ENCODE data around the gene SLC7A8. TPM values are rescaled to one million over a fixed set of nuclear protein-coding genes. Genes with fewer than 3 reads are reported as not detected.
"Not testable (repeated sequence)": the region's sequence is repeated elsewhere in the genome, so short reads cannot be mapped to it uniquely, and the experiment has no call there.

Gene SLC7A8
- total RNA-seq, 1 experiment from 2014 or later = 0.13 TPM

DNA sequence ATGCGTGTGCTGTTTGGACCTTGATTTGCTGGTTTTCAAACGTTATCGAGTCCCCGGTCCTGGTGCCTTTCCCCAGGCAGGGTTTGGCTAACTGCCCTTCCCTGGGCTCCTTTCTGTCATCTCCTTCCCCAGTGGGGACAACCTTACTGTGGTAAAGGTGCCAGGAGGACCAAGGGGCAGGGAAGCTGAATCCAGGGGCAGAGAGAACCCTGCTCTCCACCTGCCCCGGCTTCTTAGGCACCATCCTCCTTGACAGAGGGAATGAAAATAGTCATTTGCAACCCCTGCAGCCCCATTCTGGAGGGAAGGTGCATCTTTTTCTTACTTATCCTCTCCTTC is 69.4 kb downstream of the SLC7A8 start:
- no peak for DNase-seq

DNA sequence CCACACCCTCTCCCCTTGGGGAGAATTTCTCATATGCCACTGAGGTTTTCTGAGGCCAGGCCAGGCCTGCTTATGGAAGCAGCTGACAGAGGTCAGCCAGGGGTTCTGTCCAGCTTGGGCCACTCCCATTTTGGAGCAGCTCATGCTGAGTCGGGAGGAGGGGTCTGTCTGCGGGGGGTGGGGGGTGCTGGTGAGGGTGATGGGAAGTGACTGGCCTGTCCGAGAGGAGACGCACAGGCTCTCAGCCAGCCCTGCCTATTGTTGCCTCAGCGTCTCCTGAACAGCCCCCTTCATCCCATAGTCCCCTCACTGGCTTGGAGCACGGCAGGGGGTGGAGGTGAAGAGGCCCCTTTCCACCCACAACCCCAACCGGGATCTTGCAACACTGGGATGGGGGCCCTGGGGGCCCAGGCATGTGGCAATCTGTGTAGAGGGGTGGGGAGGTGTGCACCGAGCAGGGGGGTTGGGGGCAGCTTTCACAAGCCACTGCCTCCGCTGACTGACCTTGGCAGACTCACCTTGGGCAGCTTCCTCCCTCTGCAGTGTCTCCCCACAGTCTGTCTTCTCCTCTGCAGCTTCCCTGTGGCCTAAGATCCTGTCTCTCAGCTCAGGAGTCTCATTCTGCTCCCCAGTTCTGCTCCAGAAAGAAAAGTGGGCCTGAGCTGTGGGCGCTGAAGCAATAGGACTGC is 69.9 kb downstream of the SLC7A8 start:
- H3K27me3 ChIP-seq = no peaks in the 10 kb centered on the region
- no peaks in the 10 kb centered on the region for H3K9me3 ChIP-seq
- no peaks in the 10 kb centered on the region for H3K36me3 ChIP-seq
- H3K4me3 ChIP-seq = no peak overlapping the region
- DNase-seq = no peak

More for the DNA sequence above, 69.4 kb downstream of the SLC7A8 start:
- Histone ChIP-seq H3K27me3 (no peaks in the 10 kb centered on the region), H3K36me3 (no peaks in the 10 kb centered on the region), H3K4me3 (no peak overlapping the region), H3K9me3 (no peaks in the 10 kb centered on the region)

DNA sequence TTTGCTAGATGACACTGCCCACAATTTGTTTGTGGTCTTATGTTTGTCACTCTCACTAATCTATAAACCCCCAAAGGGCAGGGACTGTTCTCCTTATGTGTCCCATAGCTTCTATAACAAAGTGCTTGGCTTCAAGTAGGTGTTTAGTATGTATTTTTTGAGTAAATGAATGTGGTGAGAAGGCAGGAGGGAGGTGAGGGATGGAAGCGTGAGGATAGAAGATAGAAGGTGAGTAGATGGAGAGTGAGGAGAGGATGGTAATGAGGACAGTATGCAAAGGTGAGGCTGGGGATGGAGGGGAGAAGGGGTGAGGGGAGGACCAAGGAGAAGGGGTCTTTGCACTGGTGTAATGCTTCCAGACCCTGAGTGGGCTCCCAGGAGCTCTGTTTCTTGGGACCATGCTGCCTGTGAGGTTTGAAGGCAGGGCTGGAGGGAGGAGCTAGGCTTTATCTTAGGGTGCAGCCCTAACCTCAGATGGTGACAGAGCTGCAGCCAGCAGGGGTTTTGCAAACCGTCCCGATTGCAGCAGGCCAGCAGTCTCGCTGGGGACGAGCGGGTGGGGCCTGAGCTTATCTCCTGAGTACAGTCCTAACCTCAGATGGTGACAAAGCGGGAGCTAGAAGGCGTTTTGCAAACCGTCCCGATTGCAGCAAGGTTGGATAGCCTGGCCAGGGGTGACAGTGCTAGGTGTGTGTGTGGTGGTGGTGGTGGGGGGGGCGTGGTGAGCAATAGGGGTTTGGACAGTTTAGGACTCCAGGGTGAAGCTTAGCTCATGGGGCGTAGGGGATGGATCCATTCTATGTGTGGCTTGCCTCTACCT is 70.9 kb downstream of the SLC7A8 start:
- H3K36me3 ChIP-seq = no peaks in the 10 kb centered on the region
- no peaks in the 10 kb centered on the region for H3K27me3 ChIP-seq
- DNase-seq = no peak

DNA sequence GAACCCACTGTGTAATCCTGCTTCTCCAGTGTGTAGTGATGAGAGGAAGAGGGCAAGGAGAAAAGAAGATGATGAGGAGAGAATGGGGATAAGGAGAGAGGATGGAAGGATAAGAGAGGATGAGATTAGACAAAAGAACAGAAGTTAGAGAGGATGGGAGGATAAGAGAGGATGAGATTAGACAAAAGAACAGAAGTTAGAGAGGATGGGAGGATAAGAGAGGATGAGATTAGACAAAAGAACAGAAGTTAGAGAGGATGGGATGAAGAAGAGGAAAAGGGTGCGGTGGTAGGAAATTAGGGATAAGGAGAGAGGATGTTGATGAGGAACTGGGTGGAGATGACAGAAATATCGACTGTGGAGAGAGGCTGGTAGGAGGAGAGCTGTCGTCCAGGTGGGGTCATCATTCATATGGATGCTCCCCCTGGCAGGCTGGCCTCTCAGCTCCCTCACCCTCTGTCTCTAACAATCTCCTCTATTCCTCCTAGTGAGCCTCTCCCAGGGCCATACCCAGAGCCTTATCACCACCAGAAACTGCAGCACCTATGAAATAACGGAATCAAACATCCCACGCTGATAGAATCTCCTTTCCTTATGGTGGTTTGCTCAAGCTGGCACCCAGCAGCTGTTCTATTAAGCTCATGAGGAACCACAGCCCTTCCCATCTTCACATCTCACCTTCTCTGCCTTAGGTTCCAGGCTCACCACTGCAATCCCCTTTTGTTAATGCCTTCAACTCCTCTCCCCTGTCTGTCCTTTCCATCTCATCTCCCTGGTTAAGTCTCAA is 72.7 kb downstream of the SLC7A8 start:
- Histone ChIP-seq H3K27me3 (no peaks in the 10 kb centered on the region), H3K9me3 (no peaks in the 10 kb centered on the region), H3K4me3 (no peak overlapping the region), H3K36me3 (no peaks in the 10 kb centered on the region)
- no peak for DNase-seq

More for the DNA sequence above, 70.9 kb downstream of the SLC7A8 start:
- Histone ChIP-seq H3K4me3 (no peak overlapping the region), H3K9me3 (no peaks in the 10 kb centered on the region)

DNA sequence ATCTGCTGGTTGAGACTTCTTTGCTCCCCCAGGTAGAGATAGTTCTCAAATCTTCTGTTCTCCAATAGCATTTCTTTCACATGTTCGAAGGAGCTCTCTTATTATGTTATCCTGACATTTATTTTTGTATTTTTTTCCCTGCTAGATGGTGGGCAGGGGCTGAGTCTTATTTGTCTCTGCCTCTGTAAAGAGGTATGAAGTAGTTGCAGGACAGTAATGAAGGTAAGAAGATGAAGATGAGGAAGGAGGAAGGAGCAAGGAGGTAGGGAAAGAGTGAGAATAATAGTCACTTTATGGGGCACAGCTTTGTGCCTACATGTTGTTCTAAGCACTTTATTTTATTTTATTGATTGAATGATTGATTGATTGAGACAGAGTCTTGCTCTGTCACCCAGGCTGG is 73.7 kb downstream of the SLC7A8 start:
- Histone ChIP-seq H3K9me3 (no peaks in the 10 kb centered on the region), H3K27me3 (no peaks in the 10 kb centered on the region), H3K36me3 (no peaks in the 10 kb centered on the region), H3K4me3 (no peak overlapping the region)
- no peak for DNase-seq

DNA sequence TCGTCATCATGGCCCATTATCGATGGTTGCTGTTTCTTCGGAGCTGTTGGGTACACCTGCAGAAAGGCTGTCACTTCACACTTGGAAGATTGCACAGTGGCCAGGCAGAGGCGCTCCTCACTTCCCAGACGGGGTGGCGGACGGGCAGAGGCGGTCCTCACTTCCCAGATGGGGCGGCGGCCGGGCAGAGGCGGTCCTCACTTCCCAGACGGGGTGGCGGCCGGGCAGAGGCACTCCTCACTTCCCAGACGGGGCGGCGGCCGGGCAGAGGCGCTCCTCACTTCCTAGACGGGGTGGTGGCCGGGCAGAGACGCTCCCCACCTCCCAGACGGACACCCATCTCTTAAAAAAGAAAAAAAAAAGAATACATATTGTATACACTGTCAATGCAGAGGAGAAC is 75.3 kb downstream of the SLC7A8 start:
- DNase-seq, H3K4me3 ChIP-seq, H3K36me3 ChIP-seq, H3K27me3 ChIP-seq, H3K9me3 ChIP-seq: not testable (repeated sequence)

DNA sequence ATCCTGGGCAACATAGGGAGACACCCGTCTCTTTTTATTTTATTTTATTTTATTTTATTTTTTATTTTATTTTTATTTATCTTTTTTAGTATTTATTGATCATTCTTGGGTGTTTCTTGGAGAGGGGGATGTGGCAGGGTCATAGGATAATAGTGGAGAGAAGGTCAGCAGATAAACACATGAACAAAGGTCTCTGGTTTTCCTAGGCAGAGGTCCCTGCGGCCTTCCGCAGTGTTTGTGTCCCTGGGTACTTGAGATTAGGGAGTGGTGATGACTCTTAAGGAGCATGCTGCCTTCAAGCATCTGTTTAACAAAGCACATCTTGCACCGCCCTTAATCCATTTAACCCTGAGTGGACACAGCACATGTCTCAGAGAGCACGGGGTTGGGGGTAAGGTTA is 75.8 kb downstream of the SLC7A8 start:
- H3K9me3 ChIP-seq, H3K27me3 ChIP-seq, DNase-seq, H3K4me3 ChIP-seq, H3K36me3 ChIP-seq: not testable (repeated sequence)

DNA sequence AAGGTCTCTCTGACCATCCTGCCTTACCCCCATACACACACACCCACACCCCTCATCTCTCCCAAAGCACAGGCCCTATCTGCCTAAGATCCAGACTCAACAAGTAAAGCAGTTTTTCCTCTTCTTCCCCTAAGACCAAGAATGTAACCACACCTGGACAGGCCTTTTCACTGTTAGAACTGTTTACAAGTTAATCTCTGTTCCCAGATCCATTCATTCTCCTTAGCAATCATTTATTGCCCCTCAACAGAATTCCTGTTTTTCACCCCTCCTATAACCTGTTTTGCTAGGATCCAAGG is 76.8 kb downstream of the SLC7A8 start:
- H3K27me3 ChIP-seq = no peaks in the 10 kb centered on the region
- H3K9me3 ChIP-seq = no peaks in the 10 kb centered on the region
- no peak for DNase-seq
- H3K4me3 ChIP-seq = no peak overlapping the region
- H3K36me3 ChIP-seq = no peaks in the 10 kb centered on the region

DNA sequence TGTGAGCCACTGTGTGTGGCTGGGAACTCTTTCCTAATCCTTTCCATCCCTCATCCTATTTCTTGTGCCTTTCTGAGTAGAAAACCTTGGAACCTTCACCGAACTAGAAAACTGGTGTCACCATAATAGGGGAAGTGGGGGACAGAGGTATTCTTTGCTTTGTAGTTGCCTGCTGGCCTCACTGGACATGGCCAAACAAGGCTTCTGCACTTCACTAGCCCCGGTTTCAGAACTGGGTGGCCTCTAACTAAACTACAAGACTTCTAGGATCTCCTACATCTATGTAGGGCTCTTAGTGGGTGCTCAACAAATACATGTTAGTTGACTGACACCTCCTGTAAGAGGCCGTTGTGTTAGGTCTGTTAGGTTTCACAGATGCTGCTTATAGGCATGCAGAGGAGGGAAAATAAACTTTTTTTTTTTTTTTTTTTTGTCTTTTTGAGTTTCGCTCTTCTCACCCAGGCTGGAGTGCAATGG is 78.1 kb downstream of the SLC7A8 start:
- no peaks in the 10 kb centered on the region for H3K27me3 ChIP-seq
- no peak overlapping the region for H3K4me3 ChIP-seq
- DNase-seq = no peak
- H3K9me3 ChIP-seq = no peaks in the 10 kb centered on the region
- H3K36me3 ChIP-seq = no peaks in the 10 kb centered on the region

DNA sequence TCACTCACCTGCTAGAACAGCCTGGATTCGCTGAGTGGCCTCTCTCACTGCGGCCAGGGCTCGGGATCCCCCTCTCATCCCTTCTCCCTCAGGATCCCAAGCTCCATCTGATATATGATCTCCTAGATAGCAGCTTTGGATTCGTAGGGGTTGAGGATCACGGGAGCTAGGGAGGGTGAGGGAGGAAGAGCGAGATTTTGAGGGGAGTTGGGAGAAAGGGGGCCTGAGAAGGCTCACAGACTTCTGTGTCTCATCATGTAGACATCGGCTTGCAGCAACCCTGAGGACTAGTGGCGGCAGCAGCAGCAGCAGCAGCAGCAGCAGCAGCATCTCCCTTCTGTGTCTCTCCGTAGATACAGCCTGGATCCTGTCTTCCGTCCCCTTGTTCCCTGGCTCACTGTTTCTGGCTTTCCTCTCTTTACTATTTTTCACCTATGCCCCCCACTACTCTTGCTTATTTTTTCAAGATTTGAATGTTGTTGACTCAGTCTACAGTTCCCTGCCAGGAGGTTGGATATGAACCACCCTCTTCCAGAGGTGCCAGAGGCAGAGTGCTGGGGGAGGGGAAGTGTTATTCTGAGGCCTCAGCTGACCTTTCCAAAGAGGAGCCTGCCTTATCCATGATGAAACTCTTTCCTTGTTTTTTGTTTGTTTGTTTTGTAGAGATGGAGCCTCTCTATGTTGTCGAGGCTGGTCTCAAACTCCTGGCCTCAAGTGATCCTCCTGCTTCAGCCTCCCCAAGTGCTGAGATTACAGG is 78.7 kb downstream of the SLC7A8 start, which contains the start of gene CIROP:
TSS of gene CIROP (minus strand) at position 399 of the 757 bp plus-strand sequence. CDS start at position 330, 69 bp downstream.
- DNase-seq = no peak
- Histone ChIP-seq H3K9me3 (no peaks in the 10 kb centered on the region), H3K4me3 (no peak within 1 kb of the TSS), H3K36me3 (no peaks in the 10 kb centered on the region), H3K27me3 (no peaks in the 10 kb centered on the region)

DNA sequence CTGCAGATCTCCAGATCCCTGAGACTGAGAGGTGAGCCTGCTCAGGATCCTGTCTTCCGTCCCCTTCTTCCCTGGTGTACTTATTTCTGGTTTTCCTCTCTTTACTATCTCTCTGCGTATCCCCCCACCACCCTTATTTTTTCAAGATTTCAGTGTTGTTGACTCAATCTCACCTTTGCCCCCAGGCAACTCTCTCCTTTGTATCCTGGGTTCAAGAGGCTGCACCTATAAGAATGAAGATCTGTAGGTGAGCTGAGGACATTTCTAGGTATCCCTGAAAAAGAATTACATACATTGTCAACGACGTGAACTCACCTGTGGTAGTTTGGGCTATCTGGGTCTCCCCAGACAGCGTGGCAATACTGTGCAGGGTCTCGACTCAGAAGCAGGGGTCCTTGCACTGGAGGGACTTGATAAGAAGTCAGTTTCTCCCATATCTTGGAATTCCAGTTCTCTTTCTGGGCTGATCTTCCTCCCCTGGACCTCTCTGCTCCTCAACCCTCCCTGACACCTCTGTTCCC is 79.3 kb downstream of the SLC7A8 start:
- peaks cover 1% of the 10 kb centered on the region; the same call in 1 of the 2 replicates for H3K36me3 ChIP-seq
- H3K9me3 ChIP-seq = no peaks in the 10 kb centered on the region
- DNase-seq = no peak
- H3K27me3 ChIP-seq = no peaks in the 10 kb centered on the region
- no peak overlapping the region for H3K4me3 ChIP-seq

DNA sequence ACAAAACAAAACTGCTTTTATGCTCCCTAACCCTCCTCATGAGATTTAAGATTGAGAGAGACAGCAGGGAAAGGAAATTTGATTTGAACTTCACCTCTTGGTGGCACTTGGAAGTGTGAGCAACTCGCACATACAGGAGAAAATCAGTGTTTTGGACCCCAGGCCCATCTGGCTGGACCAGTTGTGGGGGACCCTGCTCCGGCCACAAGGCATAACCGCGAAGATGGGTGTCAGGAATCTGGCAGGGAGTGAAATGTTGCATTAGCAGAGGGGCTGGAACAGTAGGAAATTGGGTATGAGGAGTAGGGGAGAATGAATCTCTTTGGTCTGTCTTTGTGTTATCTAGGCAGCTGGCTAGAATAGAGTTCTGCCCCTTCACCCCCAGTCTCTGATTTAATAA is 79.9 kb downstream of the SLC7A8 start:
- Histone ChIP-seq H3K27me3 (no peaks in the 10 kb centered on the region), H3K9me3 (no peaks in the 10 kb centered on the region), H3K36me3 (peaks cover 6% of the 10 kb centered on the region), H3K4me3 (no peak overlapping the region)
- no peak for DNase-seq

DNA sequence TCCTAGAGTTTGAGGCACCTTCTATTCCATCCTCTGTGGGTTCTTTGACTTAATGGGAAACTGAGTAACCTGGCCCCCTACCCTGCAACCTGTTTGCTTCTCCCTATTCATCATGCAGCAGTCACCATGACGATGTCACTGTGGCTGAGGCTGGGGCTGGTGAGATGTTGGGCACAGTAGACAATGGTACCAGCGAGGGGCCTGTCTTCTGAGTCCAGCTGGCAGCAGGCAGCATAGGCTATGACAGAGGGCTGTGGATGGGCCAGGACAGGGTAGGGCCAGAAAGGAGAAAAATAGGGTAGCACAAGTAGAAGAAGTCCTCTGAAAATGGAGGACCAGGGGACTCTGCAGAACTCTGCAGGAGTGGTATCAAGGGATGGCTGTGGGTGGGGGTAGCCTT is 80.7 kb downstream of the SLC7A8 start:
- Histone ChIP-seq H3K4me3 (no peak overlapping the region), H3K36me3 (peaks cover 7% of the 10 kb centered on the region), H3K27me3 (no peaks in the 10 kb centered on the region), H3K9me3 (no peaks in the 10 kb centered on the region)
- DNase-seq = no peak

DNA sequence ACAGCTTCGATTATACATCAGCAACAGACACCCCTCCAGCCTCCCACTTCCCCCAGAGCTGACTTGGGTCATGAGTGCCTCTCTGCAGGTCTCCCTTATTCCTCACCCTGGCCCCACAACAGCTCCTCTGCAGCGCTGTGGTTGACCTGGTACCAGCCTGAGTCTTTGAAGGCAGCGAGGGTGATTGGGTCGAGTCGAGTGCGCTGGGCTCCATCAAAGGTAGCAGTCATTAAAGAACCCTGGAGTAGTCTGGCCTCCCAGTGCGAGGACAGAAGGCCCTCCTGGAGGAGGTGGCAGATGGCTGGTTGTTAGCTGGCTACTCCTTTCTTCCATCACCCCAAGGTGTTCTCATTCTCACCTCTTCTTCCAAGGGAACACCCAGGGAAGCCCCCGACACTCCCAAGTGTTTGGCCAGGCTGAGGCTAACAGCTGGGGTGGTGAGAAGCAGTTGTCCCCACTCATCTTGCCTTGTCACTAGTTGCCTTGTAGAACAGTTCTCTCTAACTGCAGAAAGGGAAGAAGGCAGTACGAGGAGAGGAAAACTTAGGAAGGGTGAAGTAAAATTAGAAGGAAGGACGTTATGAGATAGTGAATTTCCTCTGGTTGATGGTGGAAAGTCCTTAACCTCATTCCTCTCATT is 81.4 kb downstream of the SLC7A8 start:
- no peaks in the 10 kb centered on the region for H3K9me3 ChIP-seq
- peaks cover 8% of the 10 kb centered on the region for H3K36me3 ChIP-seq
- no peaks in the 10 kb centered on the region for H3K27me3 ChIP-seq
- DNase-seq = no peak
- no peak overlapping the region for H3K4me3 ChIP-seq

DNA sequence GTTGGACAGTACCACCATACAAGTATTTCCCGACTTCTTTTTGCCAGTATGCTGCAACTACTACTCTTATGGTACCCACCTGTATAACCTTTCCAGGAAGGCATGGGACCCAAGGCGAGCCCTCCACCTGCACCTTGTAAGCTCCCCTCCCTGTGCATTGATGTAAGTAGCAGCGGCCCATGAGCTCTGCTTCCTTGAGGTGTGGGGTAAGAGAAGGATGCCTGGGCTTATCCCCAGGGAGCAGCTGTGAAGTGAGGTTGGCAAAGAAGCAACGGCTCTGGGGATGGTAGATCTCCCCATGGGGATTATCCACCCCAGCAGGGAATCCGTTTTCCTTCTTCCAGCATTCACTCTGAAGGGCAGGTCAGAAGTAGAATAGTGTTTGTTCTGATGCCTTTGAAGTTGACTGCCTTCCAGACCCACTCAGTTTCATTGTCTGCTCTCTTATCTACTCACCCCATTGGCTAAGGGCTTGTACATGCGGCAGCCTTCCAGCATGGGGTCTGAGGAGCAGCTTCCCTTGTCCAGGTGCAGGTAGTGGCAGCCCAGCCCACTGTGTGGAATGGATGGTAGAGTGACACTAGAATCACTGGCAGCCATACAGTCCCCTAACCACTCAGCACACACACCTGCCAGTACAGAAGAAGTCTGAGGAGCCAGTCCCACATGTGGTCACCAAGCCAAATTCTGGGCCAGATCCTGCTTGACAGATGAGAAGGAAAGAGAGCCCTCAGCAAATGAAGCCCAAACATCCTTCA is 82.1 kb downstream of the SLC7A8 start:
- Histone ChIP-seq H3K36me3 (peaks cover 10% of the 10 kb centered on the region), H3K4me3 (no peak overlapping the region), H3K27me3 (no peaks in the 10 kb centered on the region), H3K9me3 (no peaks in the 10 kb centered on the region)
- DNase-seq = no peak

All from MG63 (cell line).